Measurements from ENCODE around the gene MMP1.
"Not testable (repeated sequence)": the region's sequence is repeated elsewhere in the genome, so short reads cannot be mapped to it uniquely, and the experiment has no call there.

The MMP1 gene

DNA sequence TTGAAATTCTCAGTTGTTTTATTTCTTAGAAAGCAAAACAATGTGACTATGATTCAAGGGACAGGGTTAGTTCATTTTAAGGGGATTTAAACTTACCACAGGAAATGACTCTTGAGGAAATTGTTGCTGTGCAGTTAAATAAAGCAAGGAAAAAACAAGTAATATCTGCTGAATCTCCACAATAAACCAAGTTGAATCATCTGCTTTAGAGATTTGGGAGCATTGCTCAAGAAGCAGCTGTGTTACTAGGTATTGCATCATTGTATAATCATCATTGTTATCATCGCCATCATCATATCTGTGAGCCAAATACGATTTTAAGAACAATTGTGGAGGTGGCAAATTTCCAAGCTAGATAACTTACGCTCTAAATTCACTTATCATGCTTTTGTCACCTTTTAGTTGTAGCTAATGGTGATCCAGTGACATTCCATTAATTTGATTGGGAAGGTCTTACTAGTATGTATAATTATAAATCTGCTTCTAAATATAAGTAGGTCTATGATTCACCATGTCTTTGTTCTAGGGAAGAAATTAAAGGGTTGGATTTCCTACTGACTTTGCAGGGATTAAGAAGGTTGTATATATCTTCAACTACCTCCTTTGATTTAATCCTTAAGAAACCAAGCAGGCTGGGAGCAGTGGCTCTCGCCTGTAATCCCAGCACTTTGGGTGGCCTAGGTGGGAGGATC lies 37.5 kb downstream of the MMP1 start:
- DNase-seq (ENCODE audit: low read depth), result no peak

DNA sequence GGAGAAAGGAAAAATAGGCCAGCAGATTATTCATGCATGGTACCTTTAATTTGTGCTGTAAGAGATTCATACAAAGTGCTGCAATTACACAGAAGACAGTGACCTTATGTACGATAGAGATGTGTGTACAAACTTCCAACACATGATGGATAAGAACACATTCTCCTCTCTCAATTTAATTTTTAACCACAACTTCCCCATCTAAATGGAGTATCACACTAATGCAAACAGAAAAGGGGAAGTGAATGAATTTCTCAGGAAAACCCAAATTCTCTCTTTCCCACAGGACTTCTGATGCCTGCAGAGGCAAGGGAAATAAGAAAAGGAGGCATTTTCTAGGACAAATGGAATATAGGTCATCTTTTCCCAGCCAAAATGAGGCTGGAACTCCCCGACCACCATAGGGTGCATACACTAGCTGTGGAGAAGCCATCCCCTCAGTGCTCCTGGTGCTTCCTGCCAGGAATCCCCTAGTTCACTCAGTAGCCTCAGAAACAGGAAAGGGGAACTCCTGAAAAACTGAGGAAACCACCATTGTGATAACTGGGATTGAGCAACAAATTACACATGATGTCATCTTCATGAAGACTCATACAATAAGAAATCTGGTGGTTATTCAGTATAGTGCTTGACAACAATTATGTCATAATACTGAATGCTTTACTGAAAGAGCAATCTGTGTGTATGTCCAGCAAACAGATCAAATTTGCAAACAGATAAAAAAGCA lies 40.0 kb downstream of the MMP1 start:
- DNase-seq (ENCODE audit: low read depth), result no peak

DNA sequence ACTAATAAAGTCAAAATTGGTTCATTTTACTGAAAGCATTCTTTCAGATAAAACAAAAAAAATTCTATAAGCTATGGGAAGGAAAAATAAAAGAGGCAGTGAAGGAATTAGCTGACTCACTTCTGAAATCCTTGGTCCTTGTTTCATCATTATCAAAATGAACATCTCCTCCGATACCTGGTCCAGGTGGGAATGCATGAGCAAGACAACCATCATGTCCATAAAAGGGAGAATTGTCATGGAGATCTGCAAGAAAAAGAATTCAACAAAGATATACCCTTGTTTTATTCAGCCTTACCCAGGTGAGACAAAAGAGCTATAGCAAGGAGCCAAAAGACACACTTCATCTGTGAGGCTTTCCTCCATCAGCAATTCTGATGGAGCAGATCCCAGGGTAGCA lies 44.7 kb downstream of the MMP1 start:
- no peak for DNase-seq (ENCODE audit: low read depth)

GRCh38 chr11:102751673-102752072 lies 46.3 kb downstream of the MMP1 start:
- DNase-seq (ENCODE audit: low read depth), result no peak

- no peak for DNase-seq (ENCODE audit: low read depth)
Measured at GRCh38 chr11:102749101-102749722, 48.7 kb downstream of the MMP1 start.

- not testable (repeated sequence) for DNase-seq (ENCODE audit: low read depth)
Measured at GRCh38 chr11:102746746-102747578, 51.0 kb downstream of the MMP1 start.
